ENCODE results near the gene WDFY2.
"Not testable (repeated sequence)": the region's sequence is repeated elsewhere in the genome, so short reads cannot be mapped to it uniquely, and the experiment has no call there.

The WDFY2 gene

GRCh38 chr13:51635137-51635878, 51.0 kb downstream of the WDFY2 start:
- DNase-seq, result no peak

- no peak for DNase-seq
Observed at GRCh38 chr13:51636349-51636890, 52.2 kb downstream of the WDFY2 start.

- no peak for DNase-seq
Observed at GRCh38 chr13:51637852-51638215, 53.6 kb downstream of the WDFY2 start.

GRCh38 chr13:51638216-51638871, 54.1 kb downstream of the WDFY2 start:
- no peak for DNase-seq

GRCh38 chr13:51639171-51639570, 54.9 kb downstream of the WDFY2 start:
- DNase-seq, result no peak

GRCh38 chr13:51640696-51641095, 56.4 kb downstream of the WDFY2 start:
- DNase-seq, result not testable (repeated sequence)

GRCh38 chr13:51643105-51643881, 59.0 kb downstream of the WDFY2 start:
- DNase-seq, result no peak

GRCh38 chr13:51643882-51644281, 59.6 kb downstream of the WDFY2 start:
- DNase-seq, result no peak

- no peak for DNase-seq
Observed at GRCh38 chr13:51644654-51645053, 60.4 kb downstream of the WDFY2 start.

GRCh38 chr13:51645154-51645650, 60.9 kb downstream of the WDFY2 start:
- peak; percentile 10 for DNase-seq

- no peak for DNase-seq
Observed at GRCh38 chr13:51645761-51646670, 61.8 kb downstream of the WDFY2 start.

- DNase-seq, result no peak
Observed at GRCh38 chr13:51647067-51647466, 62.8 kb downstream of the WDFY2 start.

GRCh38 chr13:51652193-51652592, 67.9 kb downstream of the WDFY2 start:
- DNase-seq, result not testable (repeated sequence)

- no peak for DNase-seq
Observed at GRCh38 chr13:51659276-51660127, 75.2 kb downstream of the WDFY2 start.

- DNase-seq, result no peak
Observed at GRCh38 chr13:51660813-51661212, 76.6 kb downstream of the WDFY2 start.

GRCh38 chr13:51663973-51664957, 80.0 kb downstream of the WDFY2 start:
- DNase-seq, result no peak

- DNase-seq, result no peak
Observed at GRCh38 chr13:51665456-51665855, 81.2 kb downstream of the WDFY2 start.

- DNase-seq, result no peak
Observed at GRCh38 chr13:51666374-51666773, 82.1 kb downstream of the WDFY2 start.

- DNase-seq, result no peak
Observed at GRCh38 chr13:51666839-51667238, 82.6 kb downstream of the WDFY2 start.

Measured in activated CD4-positive, alpha-beta T cell treated with anti-CD3 and anti-CD28 coated beads, Interleukin-2, amount 50 U/mL, for 1 hour (primary cell).